Testis (tissue), 3 donors: ENCODE results near the gene RAB17. TPM values are rescaled to one million over a fixed set of nuclear protein-coding genes. Genes with fewer than 3 reads are reported as not detected.

Experiments used
- DNase-seq: peaks from one replicate; pipeline ENCODE4 v3.0.0-alpha.2; 2019
- H3K27ac ChIP-seq, 2 donors: fragments of 200-600 bp; sonication (generic); one replicate each; pipeline ENCODE4 v1.5.1; 2019
- H3K27me3 ChIP-seq: fragments of 200-600 bp; sonication (generic); one replicate; pipeline ENCODE4 v1.5.1; 2019
- H3K36me3 ChIP-seq: fragments of 200-600 bp; sonication (generic); one replicate; pipeline ENCODE4 v1.5.1; 2017; ENCODE audit warnings: low read depth; ENCODE audit errors: missing control alignments
- H3K4me1 ChIP-seq: fragments of 200-600 bp; sonication (generic); one replicate; pipeline ENCODE4 v1.5.1; 2019
- H3K4me3 ChIP-seq, 2 donors: fragments of 200-600 bp; sonication (generic); one replicate each; pipeline ENCODE4 v1.5.1; 2017 to 2019
- H3K9me3 ChIP-seq: fragments of 200-600 bp; sonication (generic); one replicate; pipeline ENCODE4 v1.5.1; 2017
- POLR2A ChIP-seq: fragments of 450-650 bp; IDR thresholded peaks from one replicate; pipeline ENCODE4 v1.6.1; 2017; ENCODE audit warnings: antibody characterized with exemption, mild to moderate bottlenecking, moderate library complexity
- WGBS, 2 donors: methylation state at CpG; one replicate each; pipeline ENCODE4 v1.1.5; 2018; 5-methylcytosine and 5-hydroxymethylcytosine counted together
- intact Hi-C: fragments of 100-400 bp; cut with DNase I; formaldehyde crosslinking; loops from one replicate; pipeline ENCODE4 v1.15.1; 2023; ENCODE audit warnings: low total_unique reads
- polyA plus RNA-seq: library from polyadenylated mRNA; stranded (reverse); fragments of 350-450 nt; fragmentation: Illumina TruSeq; extraction: RNeasy Lipid Tissue Mini Kit (QIAGEN cat#74804); gene quantifications from one replicate; pipeline ENCODE4 v1.2.3, GENCODE V29; 2014; ENCODE audit warnings: low read depth, low replicate concordance; ENCODE audit not compliant: insufficient read depth
- total RNA-seq, 2 donors: library from RNA; depleted of rRNA; stranded (reverse); fragments of >200 nt; gene quantifications; one replicate each; pipeline ENCODE4 v1.2.3, GENCODE V29; 2016
- TF ChIP-seq, protein P1 (sequence below), 3 experiments: fragments of 450-650 bp in 2 of 3; fragments of 200-600 bp in 1 of 3; sonication (generic) in 1 of 3; IDR thresholded peaks; one replicate each; pipeline ENCODE4 v1.5.1; 2016 to 2019; ENCODE audit warnings: antibody characterized with exemption in 3 of 3, mild to moderate bottlenecking in 2 of 3, moderate library complexity in 1 of 3

The RAB17 gene
- total and polyA plus RNA-seq, 3 donors from 2014 or later: 3.2 to 6.3 (median 3.2) TPM

- no peak for TF ChIP-seq POLR2A
- TF ChIP-seq, protein P1, sequence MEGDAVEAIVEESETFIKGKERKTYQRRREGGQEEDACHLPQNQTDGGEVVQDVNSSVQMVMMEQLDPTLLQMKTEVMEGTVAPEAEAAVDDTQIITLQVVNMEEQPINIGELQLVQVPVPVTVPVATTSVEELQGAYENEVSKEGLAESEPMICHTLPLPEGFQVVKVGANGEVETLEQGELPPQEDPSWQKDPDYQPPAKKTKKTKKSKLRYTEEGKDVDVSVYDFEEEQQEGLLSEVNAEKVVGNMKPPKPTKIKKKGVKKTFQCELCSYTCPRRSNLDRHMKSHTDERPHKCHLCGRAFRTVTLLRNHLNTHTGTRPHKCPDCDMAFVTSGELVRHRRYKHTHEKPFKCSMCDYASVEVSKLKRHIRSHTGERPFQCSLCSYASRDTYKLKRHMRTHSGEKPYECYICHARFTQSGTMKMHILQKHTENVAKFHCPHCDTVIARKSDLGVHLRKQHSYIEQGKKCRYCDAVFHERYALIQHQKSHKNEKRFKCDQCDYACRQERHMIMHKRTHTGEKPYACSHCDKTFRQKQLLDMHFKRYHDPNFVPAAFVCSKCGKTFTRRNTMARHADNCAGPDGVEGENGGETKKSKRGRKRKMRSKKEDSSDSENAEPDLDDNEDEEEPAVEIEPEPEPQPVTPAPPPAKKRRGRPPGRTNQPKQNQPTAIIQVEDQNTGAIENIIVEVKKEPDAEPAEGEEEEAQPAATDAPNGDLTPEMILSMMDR (IDR thresholded peaks at IDR 0.05): no peak
- Histone ChIP-seq H3K4me3 (no peak overlapping the region), H3K9me3 (no peaks in the 10 kb centered on the region), H3K27me3 (no peaks in the 10 kb centered on the region), H3K27ac (no peak overlapping the region), H3K36me3 (no peaks in the 10 kb centered on the region), H3K4me1 (peaks cover 5% of the 10 kb centered on the region)
- WGBS, 2 donors: 83 to 92% methylated on average over 10 of the region's 10 CpGs
- intact Hi-C loops: no loop called here
- no peak for DNase-seq
These were observed 34.7 kb upstream of the RAB17 start for GRCh38 chr2:237625216-237625705.

DNA sequence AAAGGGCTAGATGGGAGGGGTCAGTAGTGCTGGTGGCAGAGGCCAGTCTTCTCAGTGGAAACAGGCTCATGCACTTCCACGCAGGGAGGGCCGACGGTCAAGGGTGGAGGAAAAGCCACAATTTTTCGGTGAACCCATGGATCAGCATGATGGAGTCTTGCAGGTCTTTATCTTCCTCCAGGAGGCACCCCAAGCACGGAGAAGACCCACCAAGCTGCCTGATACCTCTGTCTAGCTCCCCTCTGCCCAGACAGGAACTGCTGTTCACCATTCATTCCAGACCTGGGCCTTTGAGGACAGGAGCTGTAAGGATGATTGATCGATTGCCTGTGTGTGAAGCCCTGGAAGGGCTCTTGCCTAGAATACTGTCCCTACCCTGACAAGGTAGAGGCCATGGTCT, 34.0 kb upstream of the RAB17 start:
- H3K4me1 ChIP-seq: peaks cover 5% of the 10 kb centered on the region
- WGBS, 2 donors: 85 to 86% methylated on average over 6 of the region's 6 CpGs
- H3K4me3 ChIP-seq: no peak overlapping the region
- intact Hi-C loops: no loop called here
- no peaks in the 10 kb centered on the region for H3K36me3 ChIP-seq
- no peak for DNase-seq
- no peaks in the 10 kb centered on the region for H3K27me3 ChIP-seq
- H3K9me3 ChIP-seq: no peaks in the 10 kb centered on the region
- TF ChIP-seq, protein P1 (IDR thresholded peaks at IDR 0.05): no peak
- no peak for TF ChIP-seq POLR2A
- H3K27ac ChIP-seq: no peak overlapping the region

DNA sequence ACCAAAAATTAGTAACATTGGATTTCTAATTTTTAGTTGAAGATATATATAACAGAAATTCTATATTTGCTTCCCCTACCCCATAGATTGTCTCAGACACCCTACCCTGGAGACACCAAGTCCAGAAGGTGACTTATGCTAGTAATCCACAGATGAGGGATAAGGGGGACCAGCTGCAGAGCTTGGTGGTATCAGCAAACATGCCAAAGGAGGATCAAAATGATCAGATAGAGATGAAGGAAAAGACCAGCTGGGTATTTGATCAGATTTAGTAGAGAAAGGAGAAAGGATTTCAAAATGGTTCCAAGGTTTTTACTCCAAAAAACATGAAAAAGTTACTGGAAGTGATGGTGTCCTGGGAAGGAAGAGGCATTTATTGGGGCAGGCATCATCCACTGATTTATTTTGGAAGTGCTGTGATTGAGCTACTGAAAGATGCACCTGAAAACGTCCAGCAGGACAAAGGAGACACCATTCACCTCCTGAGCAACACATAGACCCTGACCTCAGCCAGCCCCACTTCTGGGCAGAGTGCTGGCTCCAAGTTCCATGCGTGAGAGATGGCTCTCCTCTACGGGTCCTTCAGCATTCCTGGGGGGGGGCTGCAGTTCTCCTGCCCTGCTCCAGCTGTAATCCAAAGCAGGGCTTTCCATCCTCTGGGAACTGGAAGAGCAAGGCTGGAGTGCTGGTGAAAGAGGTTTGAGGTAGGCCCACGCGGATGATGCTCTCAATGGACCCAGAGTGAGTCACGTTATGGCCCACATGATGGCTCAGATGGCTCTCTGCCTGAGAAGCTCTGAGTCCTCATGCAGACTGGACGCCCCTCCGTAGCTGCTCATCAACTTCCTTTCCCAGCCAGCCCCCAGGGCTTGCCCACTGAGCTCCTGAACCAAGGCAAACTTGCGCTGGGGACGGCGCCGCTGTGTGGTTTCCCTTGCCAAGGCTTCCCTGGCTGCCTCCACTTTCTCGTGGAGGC, 33.2 kb upstream of the RAB17 start:
- no peak overlapping the region for H3K4me3 ChIP-seq
- H3K27me3 ChIP-seq: no peaks in the 10 kb centered on the region
- no peaks in the 10 kb centered on the region for H3K9me3 ChIP-seq
- intact Hi-C loops: no loop called here
- no peak overlapping the region for H3K27ac ChIP-seq
- DNase-seq: no peak
- 80 to 87% methylated on average over 12 to 13 of the region's 13 CpGs for WGBS, 2 donors
- H3K36me3 ChIP-seq: no peaks in the 10 kb centered on the region
- TF ChIP-seq, protein P1 (IDR thresholded peaks at IDR 0.05): no peak
- no peak for TF ChIP-seq POLR2A
- H3K4me1 ChIP-seq: peaks cover 5% of the 10 kb centered on the region

- 91 to 100% methylated on average over 2 of the region's 2 CpGs for WGBS, 2 donors
- no peak overlapping the region for H3K27ac ChIP-seq
- intact Hi-C loops: no loop called here
These were observed 27.9 kb upstream of the RAB17 start for GRCh38 chr2:237618449-237618848.

More at GRCh38 chr2:237618449-237618848, 27.9 kb upstream of the RAB17 start:
- Histone ChIP-seq H3K27me3 (no peaks in the 10 kb centered on the region), H3K36me3 (no peaks in the 10 kb centered on the region), H3K4me1 (peaks cover 26% of the 10 kb centered on the region), H3K9me3 (no peaks in the 10 kb centered on the region), H3K4me3 (no peak overlapping the region)
- TF ChIP-seq POLR2A: no peak
- TF ChIP-seq, protein P1 (IDR thresholded peaks at IDR 0.05): no peak
- no peak for DNase-seq
